ENCODE data around the gene HOXD9.

- no peak for TF ChIP-seq EP300 (IDR thresholded peaks at IDR 0.05; ENCODE audit: borderline replicate concordance)
- TF ChIP-seq ZBTB7A (IDR thresholded peaks at IDR 0.05; ENCODE audit: low read depth): no peak
- TF ChIP-seq NFIC (IDR thresholded peaks at IDR 0.05): no peak
- no peak for TF ChIP-seq REST (IDR thresholded peaks at IDR 0.05; ENCODE audit: low read depth)
- no peak for TF ChIP-seq TEAD4 (IDR thresholded peaks at IDR 0.05)
- no peak for TF ChIP-seq TCF12 (IDR thresholded peaks at IDR 0.05; ENCODE audit: low read depth)
- TF ChIP-seq CREB1 (IDR thresholded peaks at IDR 0.05; ENCODE audit: low read depth): no peak
- TF ChIP-seq CEBPB (IDR thresholded peaks at IDR 0.05): no peak
- TF ChIP-seq MAX (IDR thresholded peaks at IDR 0.05): no peak
- no peak for TF ChIP-seq RAD21 (IDR thresholded peaks at IDR 0.05; ENCODE audit: low read depth)
- TF ChIP-seq FOXM1 (IDR thresholded peaks at IDR 0.05; ENCODE audit: borderline replicate concordance, low read depth): no peak
- no peak for TF ChIP-seq TAF1 (IDR thresholded peaks at IDR 0.05; ENCODE audit: low read depth)
- TF ChIP-seq YY1 (IDR thresholded peaks at IDR 0.05; ENCODE audit: low read depth): no peak
These were observed 1.0 kb downstream of the HOXD9 start for GRCh38 chr2:176123411-176124109.

Data from Ishikawa (cell line).